ENCODE results near the gene PALD1. TPM values are rescaled to one million over a fixed set of nuclear protein-coding genes. Genes with fewer than 3 reads are reported as not detected.

The PALD1 gene
- total and polyA plus RNA-seq, 2 of the 13 experiments (the other 11 are each of a cell fraction or from before 2014, with no cell fraction given), result 0.07 to 0.09 TPM

GRCh38 chr10:70616761-70617160 lies 138.2 kb downstream of the PALD1 start:
- in situ Hi-C loops (cut with HindIII; ENCODE audit: extremely low pct_ligation_motif_present, low pct_unique_long_range_greater_than_20kb), result no loop called here
- Histone ChIP-seq H2AFZ (ENCODE audit: low read length) (no peak overlapping the region), H3K36me3 (replicated peaks in 1 of 2; ENCODE audit: control insufficient read depth in 1 of 2, insufficient read depth in 2 of 2, low read length in 2 of 2) (no peaks in the 10 kb centered on the region), H4K20me1 (ENCODE audit: insufficient read depth, low read length) (no peaks in the 10 kb centered on the region), H3K27ac (ENCODE audit: extremely low read length, insufficient read depth, low read length) (no peak overlapping the region), H3K27me3 (ENCODE audit: control insufficient read depth in 1 of 2, insufficient read depth in 2 of 2, low read length in 2 of 2) (0 out of 5 replicates have a peak, but pooled peaks cover 0 to 3% of the 10 kb centered on the region in 2 experiments), H3K4me3 (replicated peaks in 1 of 3; ENCODE audit: insufficient read depth in 1 of 3, low read depth in 2 of 3, low read length in 3 of 3) (no peak overlapping the region), H3K4me2 (ENCODE audit: low read depth, low read length) (no peak overlapping the region), H3K79me2 (ENCODE audit: insufficient read depth, low read length) (no peaks in the 10 kb centered on the region), H3K9ac (ENCODE audit: insufficient read depth, low read depth, low read length) (no peak overlapping the region), H3K4me1 (ENCODE audit: insufficient read depth, low read length) (no peaks in the 10 kb centered on the region), H3K9me3 (ENCODE audit: low read length) (peaks cover 17% of the 10 kb centered on the region)
- 86% methylated on average over 4 of the region's 4 CpGs for WGBS (ENCODE audit: low lambda C conversion rate)
- intact Hi-C loops (cut with micrococcal nuclease; ENCODE audit: unreplicated experiment), result no loop called here
- ATAC-seq (no peak), FAIRE-seq (no peak), DNase-seq (ENCODE audit: low spot score) (no peak)
- ChIA-PET CTCF (ENCODE audit: low intra/inter-chr PET ratio, low total read pairs) (no interaction called here), POLR2A (no interaction called here)
- no peak for TF ChIP-seq HCFC1 (IDR thresholded peaks at IDR 0.05; ENCODE audit: low read depth, low read length)
- TF ChIP-seq RARG (CRISPR knock-in tag; IDR thresholded peaks at IDR 0.05; ENCODE audit: low read depth), result no peak
- no peak for TF ChIP-seq ZNF766 (CRISPR knock-in tag; IDR thresholded peaks at IDR 0.05; ENCODE audit: borderline replicate concordance)
- no peak for TF ChIP-seq CENPBD1 (CRISPR knock-in tag; IDR thresholded peaks at IDR 0.05; ENCODE audit: borderline replicate concordance, low read depth)
- TF ChIP-seq, protein P1, sequence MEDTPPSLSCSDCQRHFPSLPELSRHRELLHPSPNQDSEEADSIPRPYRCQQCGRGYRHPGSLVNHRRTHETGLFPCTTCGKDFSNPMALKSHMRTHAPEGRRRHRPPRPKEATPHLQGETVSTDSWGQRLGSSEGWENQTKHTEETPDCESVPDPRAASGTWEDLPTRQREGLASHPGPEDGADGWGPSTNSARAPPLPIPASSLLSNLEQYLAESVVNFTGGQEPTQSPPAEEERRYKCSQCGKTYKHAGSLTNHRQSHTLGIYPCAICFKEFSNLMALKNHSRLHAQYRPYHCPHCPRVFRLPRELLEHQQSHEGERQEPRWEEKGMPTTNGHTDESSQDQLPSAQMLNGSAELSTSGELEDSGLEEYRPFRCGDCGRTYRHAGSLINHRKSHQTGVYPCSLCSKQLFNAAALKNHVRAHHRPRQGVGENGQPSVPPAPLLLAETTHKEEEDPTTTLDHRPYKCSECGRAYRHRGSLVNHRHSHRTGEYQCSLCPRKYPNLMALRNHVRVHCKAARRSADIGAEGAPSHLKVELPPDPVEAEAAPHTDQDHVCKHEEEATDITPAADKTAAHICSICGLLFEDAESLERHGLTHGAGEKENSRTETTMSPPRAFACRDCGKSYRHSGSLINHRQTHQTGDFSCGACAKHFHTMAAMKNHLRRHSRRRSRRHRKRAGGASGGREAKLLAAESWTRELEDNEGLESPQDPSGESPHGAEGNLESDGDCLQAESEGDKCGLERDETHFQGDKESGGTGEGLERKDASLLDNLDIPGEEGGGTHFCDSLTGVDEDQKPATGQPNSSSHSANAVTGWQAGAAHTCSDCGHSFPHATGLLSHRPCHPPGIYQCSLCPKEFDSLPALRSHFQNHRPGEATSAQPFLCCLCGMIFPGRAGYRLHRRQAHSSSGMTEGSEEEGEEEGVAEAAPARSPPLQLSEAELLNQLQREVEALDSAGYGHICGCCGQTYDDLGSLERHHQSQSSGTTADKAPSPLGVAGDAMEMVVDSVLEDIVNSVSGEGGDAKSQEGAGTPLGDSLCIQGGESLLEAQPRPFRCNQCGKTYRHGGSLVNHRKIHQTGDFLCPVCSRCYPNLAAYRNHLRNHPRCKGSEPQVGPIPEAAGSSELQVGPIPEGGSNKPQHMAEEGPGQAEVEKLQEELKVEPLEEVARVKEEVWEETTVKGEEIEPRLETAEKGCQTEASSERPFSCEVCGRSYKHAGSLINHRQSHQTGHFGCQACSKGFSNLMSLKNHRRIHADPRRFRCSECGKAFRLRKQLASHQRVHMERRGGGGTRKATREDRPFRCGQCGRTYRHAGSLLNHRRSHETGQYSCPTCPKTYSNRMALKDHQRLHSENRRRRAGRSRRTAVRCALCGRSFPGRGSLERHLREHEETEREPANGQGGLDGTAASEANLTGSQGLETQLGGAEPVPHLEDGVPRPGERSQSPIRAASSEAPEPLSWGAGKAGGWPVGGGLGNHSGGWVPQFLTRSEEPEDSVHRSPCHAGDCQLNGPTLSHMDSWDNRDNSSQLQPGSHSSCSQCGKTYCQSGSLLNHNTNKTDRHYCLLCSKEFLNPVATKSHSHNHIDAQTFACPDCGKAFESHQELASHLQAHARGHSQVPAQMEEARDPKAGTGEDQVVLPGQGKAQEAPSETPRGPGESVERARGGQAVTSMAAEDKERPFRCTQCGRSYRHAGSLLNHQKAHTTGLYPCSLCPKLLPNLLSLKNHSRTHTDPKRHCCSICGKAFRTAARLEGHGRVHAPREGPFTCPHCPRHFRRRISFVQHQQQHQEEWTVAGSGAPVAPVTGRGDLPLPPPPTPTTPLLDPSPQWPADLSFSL (CRISPR knock-in tag; IDR thresholded peaks at IDR 0.05), result no peak
- TF ChIP-seq CCAR2 (optimal IDR thresholded peaks at IDR 0.05; ENCODE audit: low read depth, low read length), result no peak
- TF ChIP-seq HIVEP1 (CRISPR knock-in tag; IDR thresholded peaks at IDR 0.05), result no peak
- no peak for TF ChIP-seq CTCF (CRISPR knock-in tag; IDR thresholded peaks at IDR 0.05)
- TF ChIP-seq, protein P2, sequence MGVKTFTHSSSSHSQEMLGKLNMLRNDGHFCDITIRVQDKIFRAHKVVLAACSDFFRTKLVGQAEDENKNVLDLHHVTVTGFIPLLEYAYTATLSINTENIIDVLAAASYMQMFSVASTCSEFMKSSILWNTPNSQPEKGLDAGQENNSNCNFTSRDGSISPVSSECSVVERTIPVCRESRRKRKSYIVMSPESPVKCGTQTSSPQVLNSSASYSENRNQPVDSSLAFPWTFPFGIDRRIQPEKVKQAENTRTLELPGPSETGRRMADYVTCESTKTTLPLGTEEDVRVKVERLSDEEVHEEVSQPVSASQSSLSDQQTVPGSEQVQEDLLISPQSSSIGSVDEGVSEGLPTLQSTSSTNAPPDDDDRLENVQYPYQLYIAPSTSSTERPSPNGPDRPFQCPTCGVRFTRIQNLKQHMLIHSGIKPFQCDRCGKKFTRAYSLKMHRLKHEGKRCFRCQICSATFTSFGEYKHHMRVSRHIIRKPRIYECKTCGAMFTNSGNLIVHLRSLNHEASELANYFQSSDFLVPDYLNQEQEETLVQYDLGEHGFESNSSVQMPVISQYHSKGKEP (CRISPR knock-in tag; IDR thresholded peaks at IDR 0.05), result no peak
- BruUV-seq (replicated peaks), result no TSS peak

Data from HepG2 (cell line).